Mucosa of rectum (tissue), 2 donors: ENCODE results near the gene MIDN.

Experiments
- H3K27ac ChIP-seq, 2 donors: one replicate each; pipeline ENCODE4 v1.7.0; 2013; ENCODE audit warnings: inconsistent platforms in 2 of 2, low read depth in 2 of 2, low read length in 2 of 2
- H3K27me3 ChIP-seq, 2 donors: one replicate each; pipeline ENCODE4 v1.7.0; 2013; ENCODE audit warnings: low read length in 2 of 2; ENCODE audit not compliant: control insufficient read depth in 2 of 2, insufficient read depth in 2 of 2
- H3K36me3 ChIP-seq, 2 donors: one replicate each; pipeline ENCODE4 v1.7.0; 2013; ENCODE audit warnings: low read length in 2 of 2; ENCODE audit not compliant: control insufficient read depth in 2 of 2, insufficient read depth in 2 of 2
- H3K4me1 ChIP-seq, 2 donors: one replicate each; pipeline ENCODE4 v1.7.0; 2013; ENCODE audit warnings: low read length in 2 of 2, mild to moderate bottlenecking in 1 of 2; ENCODE audit not compliant: control insufficient read depth in 2 of 2, insufficient read depth in 2 of 2
- H3K4me3 ChIP-seq, 2 donors: one replicate each; pipeline ENCODE4 v1.7.0; 2013; ENCODE audit warnings: low read length in 2 of 2
- H3K9ac ChIP-seq, 2 donors: one replicate each; pipeline ENCODE4 v1.7.0; 2013; ENCODE audit warnings: low read length in 2 of 2, low read depth in 1 of 2, mild to moderate bottlenecking in 1 of 2
- H3K9me3 ChIP-seq, 2 donors: one replicate each; pipeline ENCODE4 v1.7.0; 2013; ENCODE audit warnings: low read length in 2 of 2; ENCODE audit not compliant: control insufficient read depth in 2 of 2
- donor health status: healthy.
- donor health status: Normal muscosa, but diverticular disease.

Gene MIDN

DNA sequence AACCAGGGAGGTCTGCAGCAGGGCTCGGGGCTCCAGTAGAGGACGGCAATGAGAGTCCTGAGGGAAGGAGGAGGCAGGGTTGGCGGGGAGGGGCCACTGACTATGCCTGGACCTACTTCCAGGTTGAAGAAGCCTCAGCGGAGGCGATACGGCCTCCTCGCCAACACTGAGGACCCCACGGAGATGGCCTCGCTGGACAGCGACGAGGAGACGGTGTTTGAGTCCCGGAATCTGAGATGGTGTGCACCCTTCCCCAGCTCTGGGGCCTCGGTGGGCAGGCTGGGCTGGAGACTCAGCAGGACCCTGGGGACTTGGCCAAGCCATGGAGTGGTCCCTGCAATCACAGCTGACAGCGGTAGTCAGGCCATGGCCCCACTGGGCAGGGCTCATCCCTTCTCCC is 28.7 kb downstream of the MIDN start:
- H3K4me3 ChIP-seq, result peak overlapping the region; percentile 78 to 85
- no peak overlapping the region for H3K9ac ChIP-seq
- H3K27ac ChIP-seq, result peak overlapping the region; percentile 99 to 100
- peaks cover 37 to 45% of the 10 kb centered on the region in 2 donors for H3K4me1 ChIP-seq
- H3K9me3 ChIP-seq, result no peaks in the 10 kb centered on the region
- H3K36me3 ChIP-seq, result peaks cover 36 to 38% of the 10 kb centered on the region in 2 donors
- H3K27me3 ChIP-seq, result no peaks in the 10 kb centered on the region

DNA sequence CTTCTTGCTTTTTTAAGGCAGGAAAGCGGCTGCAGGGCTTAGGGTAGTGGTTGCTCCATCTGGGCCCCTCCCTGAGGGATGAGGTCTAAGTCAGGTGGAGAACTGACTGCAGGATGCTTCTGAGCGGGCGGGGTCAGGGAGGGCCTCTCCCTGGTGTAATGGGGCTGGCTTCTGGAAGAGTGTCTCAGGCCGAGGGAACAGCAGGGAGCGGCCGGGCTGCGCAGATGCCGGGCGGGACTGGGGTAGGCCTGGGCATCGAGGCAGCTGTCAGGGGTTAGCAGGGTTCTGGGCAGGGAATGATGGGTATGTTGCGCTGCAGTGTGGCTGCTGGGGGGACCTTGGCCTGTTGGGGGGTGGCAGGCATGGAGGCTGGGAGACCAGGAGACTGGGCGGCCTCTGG is 29.7 kb downstream of the MIDN start:
- no peaks in the 10 kb centered on the region for H3K27me3 ChIP-seq
- H3K36me3 ChIP-seq, result peaks cover 26 to 28% of the 10 kb centered on the region in 2 donors
- no peak overlapping the region for H3K4me3 ChIP-seq
- peaks cover 32 to 42% of the 10 kb centered on the region in 2 donors for H3K4me1 ChIP-seq
- no peak overlapping the region for H3K9ac ChIP-seq
- H3K27ac ChIP-seq, result no peak overlapping the region
- no peaks in the 10 kb centered on the region for H3K9me3 ChIP-seq

DNA sequence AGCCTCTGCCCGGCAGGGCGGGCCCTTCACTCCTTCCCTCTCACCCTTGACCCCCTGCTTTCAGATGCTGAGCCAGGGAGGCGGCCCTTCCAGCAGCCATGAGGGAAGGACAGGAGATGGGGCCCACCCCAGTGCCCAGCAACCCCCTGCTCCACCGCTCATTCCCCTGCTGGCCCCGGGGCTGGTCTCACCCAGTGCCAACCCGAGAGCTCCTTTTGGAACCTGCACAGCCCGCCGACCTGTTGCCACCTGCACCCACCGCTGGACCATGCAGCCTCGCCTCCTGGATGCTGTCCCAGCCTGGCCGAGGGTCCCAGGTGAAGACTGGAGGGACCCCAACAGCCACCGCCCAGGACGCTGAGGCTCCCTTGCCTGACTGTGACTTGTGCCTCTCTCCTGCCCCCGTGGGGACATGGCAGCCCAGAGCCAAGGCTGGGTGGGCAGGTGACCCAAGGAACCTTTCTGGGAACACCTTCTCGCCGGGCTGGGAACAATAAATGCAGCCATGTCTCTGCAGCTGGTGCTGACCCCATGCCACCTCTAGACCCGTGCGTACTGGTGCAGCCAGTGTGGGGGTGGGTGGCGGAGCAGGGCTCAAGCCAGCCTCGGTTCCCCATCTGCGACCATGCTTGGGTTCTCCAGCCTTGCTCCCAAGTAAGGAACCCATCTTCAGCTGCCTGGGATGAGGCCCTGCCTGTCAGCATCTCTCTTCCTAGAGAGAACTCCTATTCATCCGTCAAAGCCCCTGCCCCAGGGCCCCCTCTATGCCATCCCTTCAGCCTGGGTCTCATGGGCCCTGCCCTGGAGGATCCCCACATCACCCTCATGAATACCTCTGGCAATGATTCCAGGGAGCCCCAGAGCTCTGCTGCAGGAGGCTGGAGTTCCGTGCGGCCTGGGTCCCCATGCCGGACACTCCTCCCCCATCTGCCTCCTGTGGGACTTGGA is 30.6 kb downstream of the MIDN start:
- H3K4me3 ChIP-seq, result no peak overlapping the region
- H3K27ac ChIP-seq, result no peak overlapping the region
- H3K9me3 ChIP-seq, result no peaks in the 10 kb centered on the region
- H3K4me1 ChIP-seq, result peaks cover 35 to 47% of the 10 kb centered on the region in 2 donors
- H3K36me3 ChIP-seq, result peaks cover 16 to 19% of the 10 kb centered on the region in 2 donors
- peaks cover 0 to 1% of the 10 kb centered on the region in 2 donors for H3K27me3 ChIP-seq
- H3K9ac ChIP-seq, result no peak overlapping the region

DNA sequence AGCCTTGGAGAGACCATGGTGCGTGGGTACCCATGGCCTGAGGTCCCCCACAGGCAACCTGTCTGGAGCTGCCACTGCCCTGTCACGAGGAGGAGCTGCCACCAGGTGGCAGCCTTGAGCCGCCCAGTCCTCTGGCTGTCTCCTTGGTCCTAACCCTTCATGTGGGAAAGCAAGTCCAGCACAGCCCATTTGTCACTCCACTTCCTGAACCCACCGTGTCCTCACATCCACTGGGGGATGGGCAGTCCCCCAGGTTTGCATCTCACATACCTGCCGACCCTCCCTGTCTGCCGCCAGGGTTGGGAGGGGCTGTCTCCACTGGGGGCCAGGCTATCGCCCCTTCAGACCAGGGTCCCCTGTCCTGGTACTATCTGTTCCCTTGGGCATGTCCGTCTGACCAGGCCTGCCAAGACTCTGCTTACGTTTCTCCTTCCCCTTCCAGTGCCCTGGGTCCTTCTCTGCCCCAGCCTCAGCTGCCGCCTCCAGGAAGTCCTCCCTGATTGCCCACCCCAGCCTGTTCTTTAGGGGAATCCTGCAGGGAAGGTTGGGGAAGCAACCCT is 31.5 kb downstream of the MIDN start:
- H3K4me1 ChIP-seq, result peaks cover 34 to 48% of the 10 kb centered on the region in 2 donors
- no peak overlapping the region for H3K27ac ChIP-seq
- H3K36me3 ChIP-seq, result peaks cover 9 to 10% of the 10 kb centered on the region in 2 donors
- H3K9ac ChIP-seq, result peak overlapping the region; percentile 14 to 15
- peaks cover 2 to 8% of the 10 kb centered on the region in 2 donors for H3K27me3 ChIP-seq
- no peaks in the 10 kb centered on the region for H3K9me3 ChIP-seq
- no peak overlapping the region for H3K4me3 ChIP-seq

DNA sequence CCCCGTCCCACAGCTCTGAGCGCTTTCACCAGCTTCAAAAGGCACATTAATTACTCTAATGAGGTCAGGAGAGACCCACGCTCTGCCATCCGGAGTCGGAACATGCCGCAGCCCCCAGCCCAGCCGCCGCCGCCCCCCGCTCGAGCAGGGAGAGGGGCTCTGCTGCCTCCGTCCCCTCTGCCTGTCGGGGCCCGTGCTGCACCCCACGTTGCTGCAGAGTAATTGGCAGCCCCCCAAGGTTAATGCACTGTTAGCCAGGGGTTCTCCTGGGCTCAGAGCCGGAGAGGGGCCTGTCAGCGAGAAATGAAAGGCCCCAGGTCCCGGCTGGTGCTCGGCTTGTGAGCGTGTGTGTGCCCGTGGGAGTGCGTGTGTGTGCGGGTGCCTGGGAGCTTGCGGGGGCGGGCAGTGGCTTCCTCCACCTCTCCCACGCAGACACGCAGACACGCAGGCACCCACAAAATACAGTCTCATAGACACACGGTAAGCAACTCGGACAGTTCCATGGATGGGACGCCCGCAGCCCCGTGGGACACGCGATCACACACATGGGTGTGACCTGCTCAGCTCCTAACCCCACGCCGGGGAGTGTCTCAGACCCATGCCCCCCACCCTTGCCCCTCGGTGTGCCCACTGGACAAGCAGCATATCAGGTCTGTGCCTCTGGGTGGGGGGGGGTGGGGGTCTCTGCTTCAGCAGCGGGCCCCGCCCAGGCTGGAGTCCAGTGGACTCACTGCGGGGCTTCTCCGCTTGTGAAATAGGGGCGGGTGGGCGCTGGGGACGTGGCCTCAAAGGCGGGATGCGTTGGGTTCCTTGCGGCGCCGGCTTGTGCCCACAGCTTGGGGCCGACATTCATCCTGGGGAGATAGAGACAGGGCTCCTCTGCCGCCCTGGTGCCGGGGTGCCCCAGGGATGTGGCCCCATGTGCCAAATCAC is 32.5 kb downstream of the MIDN start:
- Histone ChIP-seq H3K4me3 (no peak overlapping the region), H3K27me3 (peaks cover 2 to 8% of the 10 kb centered on the region in 2 donors), H3K9me3 (no peaks in the 10 kb centered on the region), H3K9ac (no peak overlapping the region), H3K36me3 (peaks cover 8 to 10% of the 10 kb centered on the region in 2 donors), H3K27ac (no peak overlapping the region), H3K4me1 (peaks cover 37 to 50% of the 10 kb centered on the region in 2 donors)

DNA sequence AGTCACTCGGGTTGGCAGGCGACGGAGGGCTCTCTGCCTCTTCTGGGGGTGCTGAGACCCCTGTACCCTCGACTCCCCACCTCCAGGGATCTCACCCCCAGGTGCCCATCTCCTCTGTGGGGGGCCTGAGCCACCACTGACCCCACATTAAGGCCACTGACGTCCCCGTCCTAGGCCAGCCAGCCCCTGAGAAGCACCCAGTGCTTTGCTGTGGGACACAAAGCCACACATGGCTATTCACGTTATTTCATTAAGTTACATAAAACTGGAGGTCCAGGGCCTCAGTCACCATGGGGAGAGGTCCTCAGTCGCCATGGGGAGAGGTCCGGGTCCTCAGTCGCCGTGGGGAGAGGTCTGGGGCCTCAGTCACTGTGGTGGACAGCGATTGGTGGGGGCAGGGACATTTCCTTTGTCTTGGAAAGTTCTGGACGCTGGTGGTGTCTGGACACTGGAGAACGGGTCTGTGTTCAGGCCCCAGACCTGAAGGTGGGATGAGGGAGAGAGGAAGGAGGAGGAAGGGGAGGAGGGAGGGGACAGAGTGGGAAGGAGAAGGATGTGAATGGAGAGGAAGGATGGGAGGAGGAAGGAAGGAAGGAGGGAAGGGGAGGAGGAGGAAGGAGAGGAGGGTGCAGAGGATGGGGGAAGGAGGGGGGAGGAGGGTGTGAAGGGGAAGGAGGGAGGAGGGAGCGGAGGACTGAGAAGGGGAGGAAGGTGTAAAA is 33.3 kb downstream of the MIDN start:
- no peak overlapping the region for H3K9ac ChIP-seq
- H3K9me3 ChIP-seq, result no peaks in the 10 kb centered on the region
- H3K27ac ChIP-seq, result no peak overlapping the region
- H3K4me3 ChIP-seq, result no peak overlapping the region
- H3K27me3 ChIP-seq, result peaks cover 2 to 8% of the 10 kb centered on the region in 2 donors
- H3K36me3 ChIP-seq, result peaks cover 8 to 10% of the 10 kb centered on the region in 2 donors
- peaks cover 29 to 46% of the 10 kb centered on the region in 2 donors for H3K4me1 ChIP-seq

DNA sequence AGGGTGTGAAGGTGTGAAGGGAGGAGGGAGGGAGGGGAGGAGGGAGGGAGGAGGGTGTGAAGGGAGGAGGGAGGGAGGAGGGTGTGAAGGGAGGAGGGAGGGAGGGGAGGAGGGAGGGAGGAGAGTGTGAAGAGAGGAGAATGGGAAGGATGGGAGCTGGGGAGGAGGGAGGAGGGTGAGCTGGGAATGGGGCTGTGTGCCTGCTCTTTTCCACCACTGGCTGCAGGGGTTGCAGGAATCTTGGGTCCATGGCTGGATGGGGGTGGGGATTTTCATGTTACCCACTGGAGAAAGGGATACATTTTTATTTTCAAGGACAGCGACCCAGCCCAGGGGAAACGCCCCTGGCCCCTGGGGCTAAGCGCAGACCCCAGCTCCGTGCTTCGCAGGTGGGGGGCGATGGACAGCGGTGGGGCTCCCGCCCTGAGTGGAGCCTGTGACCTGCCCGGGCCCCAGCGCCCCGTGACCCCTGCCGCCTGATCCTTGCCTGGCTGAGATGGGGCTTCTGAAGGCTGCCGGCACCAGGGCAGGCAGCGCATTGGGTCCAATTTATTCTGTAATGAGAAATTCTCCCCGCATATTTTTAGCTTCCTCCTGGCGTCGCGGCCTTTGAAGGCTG is 34.3 kb downstream of the MIDN start:
- Histone ChIP-seq H3K4me3 (no peak overlapping the region), H3K4me1 (peaks cover 27 to 47% of the 10 kb centered on the region in 2 donors), H3K36me3 (peaks cover 8 to 10% of the 10 kb centered on the region in 2 donors), H3K27me3 (peaks cover 2 to 8% of the 10 kb centered on the region in 2 donors), H3K9me3 (no peaks in the 10 kb centered on the region), H3K9ac (peak overlapping the region in 1 of 2 donors; percentile 80), H3K27ac (peak overlapping the region; percentile 94 to 97)

DNA sequence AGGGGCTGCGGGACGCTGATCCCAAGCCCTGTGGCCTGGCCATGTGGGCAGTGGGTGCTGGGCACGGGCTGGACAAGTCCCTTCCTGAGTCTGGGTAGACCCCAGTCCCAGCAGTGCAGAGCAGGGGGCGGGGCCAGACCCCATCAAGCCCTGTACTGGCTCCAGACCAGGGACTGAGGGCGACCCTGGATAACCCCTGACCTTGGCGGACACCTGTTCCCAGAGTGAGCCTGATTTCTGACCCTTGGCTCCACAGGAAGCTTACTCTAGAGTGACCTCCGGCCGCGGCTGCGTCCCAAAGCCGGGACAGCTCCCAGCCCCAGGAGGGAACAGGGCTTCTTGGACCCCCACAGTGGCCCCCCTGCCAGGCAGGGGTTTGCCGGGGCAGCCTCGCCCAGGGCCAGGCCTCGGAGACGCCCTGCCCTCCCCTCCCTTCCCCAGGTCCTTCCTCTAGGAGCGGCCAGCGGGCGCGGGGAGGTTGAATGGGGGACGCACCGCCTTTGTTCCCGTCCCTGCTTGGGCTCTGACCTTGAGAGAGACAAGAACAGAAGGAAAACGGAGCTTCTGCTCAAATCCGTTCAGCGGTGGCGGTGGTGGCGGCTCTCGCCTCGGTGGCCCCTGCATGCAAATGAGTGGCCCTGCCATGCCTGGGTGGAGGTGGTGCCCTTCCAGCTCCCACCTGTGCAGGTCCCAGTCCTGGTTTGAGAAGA is 35.0 kb downstream of the MIDN start:
- Histone ChIP-seq H3K27ac (peak overlapping the region; percentile 94 to 97), H3K4me1 (peaks cover 32 to 50% of the 10 kb centered on the region in 2 donors), H3K27me3 (peaks cover 4 to 8% of the 10 kb centered on the region in 2 donors)

More for the DNA sequence above, 35.0 kb downstream of the MIDN start:
- H3K4me3 ChIP-seq, result peak overlapping the region; percentile 26 to 42
- H3K9ac ChIP-seq, result peak overlapping the region; percentile 68 to 80
- H3K36me3 ChIP-seq, result peaks cover 8 to 10% of the 10 kb centered on the region in 2 donors
- no peaks in the 10 kb centered on the region for H3K9me3 ChIP-seq
